Neural progenitor cell (in vitro differentiated cells): ENCODE results near the gene PPP1R16B. TPM values are rescaled to one million over a fixed set of nuclear protein-coding genes. Genes with fewer than 3 reads are reported as not detected.

Experiments
- DNase-seq: peaks from one replicate; pipeline ENCODE4 v3.0.0-alpha.2; 2016; ENCODE audit warnings: low spot score
- H2AFZ ChIP-seq: fragments of 200-600 bp; sonication (generic); replicated peaks from 2 replicates; pipeline ENCODE4 v1.6.1; 2016; ENCODE audit warnings: antibody characterized with exemption
- H3F3A ChIP-seq: fragments of 200-600 bp; sonication (generic); 2 replicates; pipeline ENCODE4 v1.6.1; 2016; ENCODE audit warnings: antibody characterized with exemption, low read depth
- H3K27ac ChIP-seq: fragments of 200-600 bp; sonication (generic); 2 replicates; pipeline ENCODE4 v1.5.1; 2016; ENCODE audit warnings: mild to moderate bottlenecking
- H3K27me3 ChIP-seq: fragments of 200-600 bp; sonication (generic); 2 replicates; pipeline ENCODE4 v1.6.1; 2016; ENCODE audit warnings: mild to moderate bottlenecking, moderate library complexity
- H3K36me3 ChIP-seq: fragments of 200-600 bp; sonication (generic); 2 replicates; pipeline ENCODE4 v1.5.1; 2016
- H3K4me1 ChIP-seq: fragments of 200-600 bp; sonication (generic); 2 replicates; pipeline ENCODE4 v1.6.1; 2016; ENCODE audit warnings: mixed run types
- H3K4me2 ChIP-seq: fragments of 200-600 bp; sonication (generic); 2 replicates; pipeline ENCODE4 v1.6.1; 2016
- H3K4me3 ChIP-seq: fragments of 200-600 bp; sonication (generic); 2 replicates; pipeline ENCODE4 v1.5.1; 2016
- H3K79me2 ChIP-seq: fragments of 200-600 bp; sonication (generic); 2 replicates; pipeline ENCODE4 v1.6.1; 2016; ENCODE audit warnings: low read depth
- H3K9ac ChIP-seq: fragments of 200-600 bp; sonication (generic); 2 replicates; pipeline ENCODE4 v1.6.1; 2016
- H3K9me3 ChIP-seq: fragments of 200-600 bp; sonication (generic); 2 replicates; pipeline ENCODE4 v1.5.1; 2016; ENCODE audit warnings: low read depth
- H4K20me1 ChIP-seq: fragments of 200-600 bp; sonication (generic); 2 replicates; pipeline ENCODE4 v1.6.1; 2016; ENCODE audit warnings: low read depth
- H3K27ac Mint-ChIP-seq: 3 replicates; pipeline ENCODE4 v1.8.0; 2021; ENCODE audit warnings: mixed read lengths
- H3K27me3 Mint-ChIP-seq: 2 replicates; pipeline ENCODE4 v1.8.0; 2022; ENCODE audit warnings: low read depth, mild to moderate bottlenecking, inconsistent platforms, moderate library complexity, mixed read lengths; ENCODE audit not compliant: insufficient read depth
- H3K36me3 Mint-ChIP-seq: 3 replicates; pipeline ENCODE4 v1.8.0; 2021; ENCODE audit warnings: mixed read lengths
- H3K4me1 Mint-ChIP-seq: 3 replicates; pipeline ENCODE4 v1.8.0; 2021; ENCODE audit warnings: mixed read lengths
- H3K4me3 Mint-ChIP-seq: 3 replicates; pipeline ENCODE4 v1.8.0; 2021; ENCODE audit warnings: mild to moderate bottlenecking, moderate library complexity, mixed read lengths
- H3K9me3 Mint-ChIP-seq: 3 replicates; pipeline ENCODE4 v1.8.0; 2020; ENCODE audit warnings: mixed read lengths
- EZH2 ChIP-seq: fragments of 200-600 bp; sonication (generic); IDR thresholded peaks from 2 replicates; pipeline ENCODE4 v1.6.1; 2017; ENCODE audit warnings: antibody characterized with exemption, mild to moderate bottlenecking, moderate library complexity
- EZH2phosphoT487 ChIP-seq: fragments of 200-600 bp; sonication (generic); IDR thresholded peaks from 2 replicates; pipeline ENCODE4 v1.6.1; 2017; ENCODE audit warnings: antibody characterized with exemption
- total RNA-seq: library from RNA; depleted of rRNA; stranded (reverse); fragments of >200 nt; gene quantifications from 2 replicates; pipeline ENCODE4 v1.2.3, GENCODE V29; 2015; ENCODE audit warnings: low replicate concordance
- TF ChIP-seq, protein P1 (sequence below): fragments of 200-600 bp; sonication (generic); IDR thresholded peaks from 2 replicates; pipeline ENCODE4 v1.5.1; 2017; ENCODE audit warnings: antibody characterized with exemption, mild to moderate bottlenecking

Gene PPP1R16B
- total RNA-seq, 1 donor from 2014 or later = 0.95 TPM

- H3K27me3 Mint-ChIP-seq = peaks cover 7% of the 10 kb centered on the region
- H3K9me3 Mint-ChIP-seq = no peaks in the 10 kb centered on the region
- H3K4me1 Mint-ChIP-seq = peaks cover 9% of the 10 kb centered on the region
- peaks cover 17% of the 10 kb centered on the region for H3K27me3 ChIP-seq
- DNase-seq = no peak
- H3K4me3 ChIP-seq = no peak overlapping the region
- H3F3A ChIP-seq = no peaks in the 10 kb centered on the region
- H3K9me3 ChIP-seq = no peaks in the 10 kb centered on the region
- no peaks in the 10 kb centered on the region for H3K4me1 ChIP-seq
- H3K9ac ChIP-seq = no peak overlapping the region
- no peaks in the 10 kb centered on the region for H4K20me1 ChIP-seq
- H3K27ac ChIP-seq = no peak overlapping the region
- H3K4me2 ChIP-seq = no peak overlapping the region
- no peaks in the 10 kb centered on the region for H3K36me3 ChIP-seq
- TF ChIP-seq, protein P1, sequence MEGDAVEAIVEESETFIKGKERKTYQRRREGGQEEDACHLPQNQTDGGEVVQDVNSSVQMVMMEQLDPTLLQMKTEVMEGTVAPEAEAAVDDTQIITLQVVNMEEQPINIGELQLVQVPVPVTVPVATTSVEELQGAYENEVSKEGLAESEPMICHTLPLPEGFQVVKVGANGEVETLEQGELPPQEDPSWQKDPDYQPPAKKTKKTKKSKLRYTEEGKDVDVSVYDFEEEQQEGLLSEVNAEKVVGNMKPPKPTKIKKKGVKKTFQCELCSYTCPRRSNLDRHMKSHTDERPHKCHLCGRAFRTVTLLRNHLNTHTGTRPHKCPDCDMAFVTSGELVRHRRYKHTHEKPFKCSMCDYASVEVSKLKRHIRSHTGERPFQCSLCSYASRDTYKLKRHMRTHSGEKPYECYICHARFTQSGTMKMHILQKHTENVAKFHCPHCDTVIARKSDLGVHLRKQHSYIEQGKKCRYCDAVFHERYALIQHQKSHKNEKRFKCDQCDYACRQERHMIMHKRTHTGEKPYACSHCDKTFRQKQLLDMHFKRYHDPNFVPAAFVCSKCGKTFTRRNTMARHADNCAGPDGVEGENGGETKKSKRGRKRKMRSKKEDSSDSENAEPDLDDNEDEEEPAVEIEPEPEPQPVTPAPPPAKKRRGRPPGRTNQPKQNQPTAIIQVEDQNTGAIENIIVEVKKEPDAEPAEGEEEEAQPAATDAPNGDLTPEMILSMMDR = no peak
- H3K79me2 ChIP-seq = no peaks in the 10 kb centered on the region
- no peak overlapping the region for H3K27ac Mint-ChIP-seq
- no peak overlapping the region for H3K4me3 Mint-ChIP-seq
- no peak overlapping the region for H2AFZ ChIP-seq
- H3K36me3 Mint-ChIP-seq = no peaks in the 10 kb centered on the region
Measured at GRCh38 chr20:38896009-38896594, 90.6 kb downstream of the PPP1R16B start.

DNA sequence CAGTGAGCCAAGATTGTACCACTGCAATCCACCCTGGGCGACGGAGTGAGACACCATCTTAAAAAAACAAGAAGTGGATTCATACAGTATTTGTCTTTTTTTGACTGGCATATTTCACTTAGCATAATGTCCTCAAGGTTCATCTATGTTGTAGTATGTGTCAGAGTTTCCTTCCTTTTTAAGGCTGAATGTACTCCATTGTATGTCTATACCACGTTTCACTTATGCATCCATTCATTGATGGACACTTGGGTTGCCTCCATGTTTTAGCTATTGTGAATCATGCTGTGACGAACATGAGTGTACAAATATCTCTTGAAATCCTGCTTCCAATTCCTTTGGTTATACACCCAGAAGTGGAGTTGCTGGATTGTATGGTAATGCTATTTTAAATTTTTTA lies 91.8 kb downstream of the PPP1R16B start:
- no peaks in the 10 kb centered on the region for H3F3A ChIP-seq
- no peaks in the 10 kb centered on the region for H3K4me1 ChIP-seq
- Mint-ChIP-seq H3K36me3 (no peaks in the 10 kb centered on the region), H3K4me1 (peaks cover 9% of the 10 kb centered on the region), H3K27me3 (peaks cover 7% of the 10 kb centered on the region), H3K27ac (no peak overlapping the region), H3K9me3 (no peaks in the 10 kb centered on the region), H3K4me3 (no peak overlapping the region)
- H2AFZ ChIP-seq = no peak overlapping the region
- no peak overlapping the region for H3K9ac ChIP-seq
- H3K27ac ChIP-seq = no peak overlapping the region
- H4K20me1 ChIP-seq = no peaks in the 10 kb centered on the region
- no peaks in the 10 kb centered on the region for H3K9me3 ChIP-seq
- no peak overlapping the region for H3K4me3 ChIP-seq
- TF ChIP-seq, protein P1 = no peak
- TF ChIP-seq EZH2 (no peak), EZH2phosphoT487 (no peak)
- H3K36me3 ChIP-seq = no peaks in the 10 kb centered on the region
- H3K27me3 ChIP-seq = peaks cover 17% of the 10 kb centered on the region
- no peak for DNase-seq
- H3K79me2 ChIP-seq = no peaks in the 10 kb centered on the region
- no peak overlapping the region for H3K4me2 ChIP-seq

- H3K9me3 ChIP-seq = no peaks in the 10 kb centered on the region
- H3K36me3 ChIP-seq = no peaks in the 10 kb centered on the region
- Mint-ChIP-seq H3K9me3 (no peaks in the 10 kb centered on the region), H3K4me3 (no peak overlapping the region), H3K27me3 (no peaks in the 10 kb centered on the region), H3K27ac (no peak overlapping the region), H3K4me1 (no peaks in the 10 kb centered on the region), H3K36me3 (no peaks in the 10 kb centered on the region)
- H3K9ac ChIP-seq = no peak overlapping the region
- TF ChIP-seq EZH2phosphoT487 (no peak), EZH2 (no peak)
- TF ChIP-seq, protein P1 = no peak
- no peaks in the 10 kb centered on the region for H3K4me1 ChIP-seq
- no peaks in the 10 kb centered on the region for H3F3A ChIP-seq
- peaks cover under 1% of the 10 kb centered on the region for H3K27me3 ChIP-seq
- no peak overlapping the region for H2AFZ ChIP-seq
- H3K79me2 ChIP-seq = no peaks in the 10 kb centered on the region
- H3K4me2 ChIP-seq = no peak overlapping the region
- H4K20me1 ChIP-seq = no peaks in the 10 kb centered on the region
- no peak for DNase-seq
- H3K4me3 ChIP-seq = no peak overlapping the region
- H3K27ac ChIP-seq = no peak overlapping the region
Measured at GRCh38 chr20:38900606-38901005, 95.1 kb downstream of the PPP1R16B start.
